Activated T-cell treated with anti-CD3 and anti-CD28 coated beads for 4 hours (primary cell): Measurements from ENCODE around the gene CHSY1.

ENCODE experiments used
- DNase-seq: peaks from one replicate; pipeline ENCODE4 v3.0.0-alpha.2; 2020

The CHSY1 gene

GRCh38 chr15:101148881-101149664, 102.8 kb downstream of the CHSY1 start:
- no peak for DNase-seq

GRCh38 chr15:101148166-101148880, 103.5 kb downstream of the CHSY1 start:
- no peak for DNase-seq

- no peak for DNase-seq
Observed at GRCh38 chr15:101147181-101147580, 104.7 kb downstream of the CHSY1 start.

- DNase-seq = no peak
Observed at GRCh38 chr15:101146118-101146702, 105.6 kb downstream of the CHSY1 start.

- no peak for DNase-seq
Observed at GRCh38 chr15:101145362-101145761, 106.5 kb downstream of the CHSY1 start.

GRCh38 chr15:101143321-101143720, 108.5 kb downstream of the CHSY1 start:
- no peak for DNase-seq

GRCh38 chr15:101142711-101143110, 109.1 kb downstream of the CHSY1 start:
- no peak for DNase-seq

GRCh38 chr15:101141926-101142527, 109.8 kb downstream of the CHSY1 start:
- DNase-seq = no peak

- DNase-seq = no peak
Observed at GRCh38 chr15:101140697-101141065, 111.2 kb downstream of the CHSY1 start.

- DNase-seq = no peak
Observed at GRCh38 chr15:101139986-101140696, 111.7 kb downstream of the CHSY1 start.

GRCh38 chr15:101138913-101139880, 112.7 kb downstream of the CHSY1 start:
- no peak for DNase-seq

- no peak for DNase-seq
Observed at GRCh38 chr15:101138086-101138660, 113.7 kb downstream of the CHSY1 start.

- no peak for DNase-seq
Observed at GRCh38 chr15:101137312-101137940, 114.4 kb downstream of the CHSY1 start.

- no peak for DNase-seq
Observed at GRCh38 chr15:101136381-101137268, 115.2 kb downstream of the CHSY1 start.

GRCh38 chr15:101135532-101136166, 116.2 kb downstream of the CHSY1 start:
- DNase-seq = no peak

GRCh38 chr15:101134780-101135179, 117.1 kb downstream of the CHSY1 start:
- no peak for DNase-seq

GRCh38 chr15:101133751-101134261, 118.0 kb downstream of the CHSY1 start:
- no peak for DNase-seq

- no peak for DNase-seq
Observed at GRCh38 chr15:101133181-101133460, 118.7 kb downstream of the CHSY1 start.
